Caki2 (cell line): ENCODE results near the gene GPRIN1. TPM values are rescaled to one million over a fixed set of nuclear protein-coding genes. Genes with fewer than 3 reads are reported as not detected.

Source experiments
- DNase-seq: peaks from one replicate; pipeline ENCODE4 v3.0.0-alpha.2; 2015; ENCODE audit warnings: low read depth
- in situ Hi-C: cut with HindIII; loops from 2 replicates; pipeline ENCODE4 v1.10.0; 2016; ENCODE audit warnings: low sequenced_read_pairs, low pct_unique_long_range_greater_than_20kb, mixed read lengths
- total RNA-seq: library from RNA; depleted of rRNA; stranded (reverse); fragments of >200 nt; shearing (Covaris generic); gene quantifications from 2 replicates; pipeline ENCODE4 v1.2.3, GENCODE V29; 2014; ENCODE audit warnings: low replicate concordance

The GPRIN1 gene
- total RNA-seq, 1 experiment from 2014 or later = 36.8 TPM

DNA sequence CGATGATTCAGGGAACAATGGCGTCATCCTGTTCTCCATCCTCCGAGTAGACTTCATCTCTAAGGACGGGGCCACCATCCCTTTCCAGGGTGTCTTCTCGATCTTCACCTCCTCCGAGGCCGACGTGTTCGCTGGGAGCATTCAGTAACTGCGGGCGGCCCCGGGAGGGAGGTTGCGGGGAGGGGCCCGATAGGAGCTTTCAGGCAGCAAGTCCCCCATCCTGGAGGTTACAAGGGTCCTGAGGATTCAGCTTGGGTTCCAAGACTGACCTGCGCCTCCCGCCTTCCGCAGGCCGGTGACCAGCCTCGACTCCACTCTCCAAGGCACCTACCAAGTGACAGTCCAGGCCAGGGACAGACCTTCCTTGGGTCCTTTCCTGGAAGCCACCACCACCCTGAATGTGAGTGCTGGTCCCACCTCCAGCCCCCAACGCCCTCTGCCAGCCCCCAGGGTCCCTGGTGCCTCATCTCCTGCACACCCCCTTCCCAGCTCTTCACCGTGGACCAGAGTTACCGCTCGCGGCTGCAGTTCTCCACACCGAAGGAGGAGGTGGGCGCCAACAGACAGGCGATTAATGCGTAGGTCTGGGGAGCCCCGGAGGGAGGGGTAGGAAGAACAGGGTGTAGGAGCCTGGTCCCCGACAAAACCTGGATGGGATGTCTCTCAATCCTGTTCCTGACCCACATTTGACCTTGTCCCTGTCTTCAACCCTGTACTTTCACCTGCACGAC lies 20.8 kb downstream of the GPRIN1 start:
- no peak for DNase-seq
- in situ Hi-C loops = no loop called here

DNA sequence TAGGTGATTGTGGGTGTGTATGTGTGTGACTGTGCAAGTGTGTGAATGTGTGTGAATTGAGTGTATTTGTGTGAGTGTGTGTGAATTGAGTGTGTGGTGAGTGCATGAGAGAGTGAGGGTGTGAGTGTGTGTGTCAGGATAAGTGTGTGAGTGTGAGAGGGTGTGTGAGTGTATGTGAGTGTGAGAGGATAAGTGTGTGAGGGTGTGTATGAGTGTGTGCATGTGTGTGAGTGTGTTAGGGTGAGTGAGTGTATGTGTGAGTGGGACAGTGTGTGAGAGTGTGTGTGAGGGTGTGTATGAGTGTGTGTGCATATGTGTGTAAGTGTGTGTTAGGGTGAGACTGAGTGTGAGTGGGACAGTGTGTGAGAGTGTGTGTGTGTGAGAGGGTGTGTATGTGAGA lies 21.7 kb downstream of the GPRIN1 start:
- in situ Hi-C loops = no loop called here
- DNase-seq = no peak

DNA sequence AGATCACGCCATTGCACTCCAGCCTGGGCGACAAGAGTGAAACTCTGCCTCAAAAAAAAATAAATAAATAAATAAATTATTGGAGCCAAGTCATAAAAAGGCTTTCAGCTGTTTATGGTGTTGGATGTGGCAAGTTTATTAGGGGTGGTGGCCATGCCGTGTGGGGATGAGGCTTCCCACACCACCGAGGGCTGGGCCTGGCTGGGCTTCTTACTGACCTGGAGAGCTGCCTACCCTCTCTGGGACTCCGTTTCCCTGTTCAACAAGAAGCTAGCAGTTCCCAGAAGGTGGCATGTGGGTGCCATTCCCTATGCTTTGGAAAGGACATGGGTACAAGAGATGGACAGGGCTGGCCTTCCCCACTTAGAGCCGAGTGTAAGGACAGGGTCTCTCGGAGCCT lies 22.6 kb downstream of the GPRIN1 start:
- in situ Hi-C loops = no loop called here
- DNase-seq = no peak

DNA sequence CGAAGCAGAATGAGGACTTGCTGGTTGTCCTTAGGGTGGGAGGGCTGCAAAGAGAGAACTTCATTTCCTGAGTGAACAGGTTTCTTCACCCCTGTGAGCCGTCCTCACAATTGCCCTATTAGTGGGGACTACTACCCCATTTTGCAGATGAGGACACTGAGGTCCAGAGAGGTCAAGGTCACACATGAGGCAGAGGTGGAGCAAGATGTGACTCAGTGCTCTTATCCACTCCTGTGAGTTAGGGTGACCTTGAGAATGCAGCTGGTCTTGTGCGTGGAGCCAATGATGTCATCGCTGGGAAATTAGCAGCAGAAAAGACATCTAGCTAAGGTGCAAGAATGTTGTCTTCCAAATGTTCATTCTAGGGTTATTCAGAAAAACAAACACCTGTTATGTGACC lies 26.9 kb downstream of the GPRIN1 start:
- DNase-seq = no peak
- in situ Hi-C loops = no loop called here

DNA sequence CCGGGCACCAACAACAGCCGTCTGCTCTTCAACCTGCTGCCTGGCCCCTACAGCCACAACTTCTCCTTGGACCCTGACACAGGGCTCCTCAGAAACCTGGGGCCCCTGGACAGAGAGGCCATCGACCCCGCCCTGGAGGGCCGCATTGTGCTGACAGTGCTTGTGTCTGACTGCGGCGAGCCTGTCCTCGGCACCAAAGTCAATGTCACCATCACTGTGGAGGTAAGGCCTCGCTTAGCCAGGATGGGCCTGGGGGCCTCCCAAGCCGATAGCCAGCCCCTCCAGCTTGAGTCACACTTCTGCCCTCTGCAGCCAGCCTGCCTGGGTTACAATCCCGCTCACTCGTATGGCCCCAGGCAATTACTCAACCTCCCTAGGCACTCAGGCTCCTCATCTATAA lies 28.6 kb downstream of the GPRIN1 start:
- in situ Hi-C loops = no loop called here
- DNase-seq = no peak

DNA sequence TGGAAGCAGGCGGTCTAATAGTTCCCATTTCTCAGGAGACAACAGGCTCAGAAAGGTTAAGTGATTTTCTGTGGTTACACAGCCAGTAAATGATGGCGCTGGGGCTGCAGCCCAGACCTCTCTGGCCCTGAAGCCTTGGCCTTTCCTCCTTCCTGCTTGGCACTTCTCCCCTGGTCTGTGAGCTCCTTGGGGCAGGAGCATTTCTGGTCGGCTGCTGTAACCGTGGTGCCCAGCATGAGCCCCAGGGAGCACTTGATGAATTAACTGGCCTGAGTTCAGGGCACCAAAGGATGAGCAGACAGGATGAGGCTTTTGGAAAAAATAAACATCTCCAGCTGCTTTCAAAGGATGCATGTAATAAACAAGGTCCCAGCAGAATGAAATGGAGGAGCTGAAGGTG lies 30.6 kb downstream of the GPRIN1 start:
- no peak for DNase-seq
- in situ Hi-C loops = no loop called here

DNA sequence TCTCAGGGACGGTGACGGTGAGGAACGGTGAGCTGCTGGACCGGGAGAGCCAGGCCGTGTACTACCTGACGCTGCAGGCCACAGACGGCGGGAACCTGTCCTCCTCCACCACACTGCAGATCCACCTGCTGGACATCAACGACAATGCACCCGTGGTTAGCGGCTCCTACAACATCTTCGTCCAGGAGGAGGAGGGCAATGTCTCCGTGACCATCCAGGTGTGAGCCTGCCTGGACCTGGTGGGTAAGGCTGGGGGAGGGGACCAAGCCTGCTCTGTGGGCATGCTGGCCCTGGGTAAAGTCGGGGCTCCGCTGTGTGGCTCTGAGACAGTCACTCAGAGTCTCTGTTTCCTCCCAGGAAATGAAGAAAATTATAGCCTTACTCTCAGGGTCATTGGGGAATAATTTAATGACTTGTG lies 31.6 kb downstream of the GPRIN1 start:
- peak; percentile 28 for DNase-seq
- in situ Hi-C loops = no loop called here

DNA sequence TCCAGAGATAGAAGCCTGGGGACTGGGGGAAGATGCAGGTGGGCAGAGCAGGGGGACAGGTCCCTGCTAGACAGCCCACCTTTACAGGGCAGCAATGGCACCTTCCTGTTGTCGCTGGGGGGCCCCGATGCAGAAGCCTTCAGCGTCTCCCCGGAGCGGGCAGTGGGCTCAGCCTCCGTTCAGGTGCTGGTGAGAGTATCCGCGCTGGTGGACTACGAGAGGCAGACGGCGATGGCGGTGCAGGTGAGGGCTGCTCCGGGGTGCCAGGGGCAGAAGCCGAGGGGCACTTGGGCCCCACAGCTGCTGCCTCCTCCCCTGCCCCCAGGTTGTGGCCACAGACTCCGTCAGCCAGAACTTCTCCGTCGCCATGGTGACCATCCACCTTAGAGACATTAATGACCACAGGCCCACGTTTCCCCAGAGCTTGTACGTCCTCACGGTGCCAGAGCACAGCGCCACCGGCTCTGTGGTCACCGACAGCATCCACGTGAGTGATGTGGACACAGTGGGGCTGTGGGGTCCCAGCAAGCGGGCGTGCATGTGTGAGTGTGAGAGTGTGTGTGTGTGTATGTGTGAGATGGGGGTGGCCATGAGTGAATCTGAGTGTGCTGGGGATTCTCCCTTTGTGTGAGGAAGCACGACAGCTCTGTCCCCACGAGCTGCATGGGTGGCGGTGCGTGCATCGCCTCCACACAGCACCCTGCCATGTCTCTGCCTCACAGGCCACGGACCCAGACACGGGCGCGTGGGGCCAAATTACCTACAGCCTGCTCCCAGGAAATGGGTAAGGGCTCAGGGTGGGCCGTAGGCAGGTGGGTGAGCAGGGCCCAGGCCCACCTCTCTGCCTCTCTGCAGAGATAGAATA lies 32.4 kb downstream of the GPRIN1 start:
- in situ Hi-C loops = no loop called here

DNA sequence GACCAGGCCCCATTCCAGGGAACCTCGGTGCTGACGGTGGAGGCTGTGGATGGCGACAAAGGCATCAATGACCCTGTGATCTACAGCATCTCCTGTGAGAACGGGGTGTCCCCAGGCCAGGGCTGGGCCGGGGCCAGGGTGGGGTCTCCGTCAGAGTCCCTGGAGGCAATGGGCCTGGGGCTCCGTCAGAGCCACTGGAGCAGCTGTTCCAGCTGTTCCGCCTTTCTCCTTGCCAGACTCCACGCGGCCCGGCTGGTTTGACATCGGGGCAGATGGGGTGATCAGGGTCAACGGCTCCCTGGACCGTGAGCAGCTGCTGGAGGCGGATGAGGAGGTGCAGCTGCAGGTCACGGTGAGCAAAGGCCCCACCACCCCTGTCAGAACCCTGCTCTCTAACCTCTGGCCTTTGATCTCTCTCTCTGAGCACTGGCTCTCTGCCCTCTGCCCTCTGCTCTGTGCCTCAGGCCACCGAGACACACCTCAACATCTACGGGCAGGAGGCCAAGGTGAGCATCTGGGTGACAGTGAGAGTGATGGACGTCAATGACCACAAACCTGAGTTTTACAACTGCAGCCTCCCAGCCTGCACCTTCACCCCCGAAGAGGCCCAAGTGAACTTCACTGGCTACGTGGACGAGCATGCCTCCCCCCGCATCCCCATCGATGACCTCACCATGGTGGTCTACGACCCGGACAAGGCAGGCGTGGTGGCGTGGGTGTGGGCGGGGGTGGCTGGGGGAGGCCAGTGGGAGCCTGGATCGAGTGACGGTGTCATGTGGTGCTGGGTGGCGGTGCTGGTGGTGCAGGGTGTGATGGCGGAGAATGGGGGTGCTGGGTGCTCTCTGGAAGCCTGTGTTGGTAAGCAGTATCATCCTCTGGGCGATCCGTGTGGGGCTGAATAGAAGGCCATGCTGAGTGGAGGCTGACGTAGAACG lies 34.2 kb downstream of the GPRIN1 start:
- in situ Hi-C loops = no loop called here
- no peak for DNase-seq

More for the DNA sequence above, 32.4 kb downstream of the GPRIN1 start:
- DNase-seq = no peak

DNA sequence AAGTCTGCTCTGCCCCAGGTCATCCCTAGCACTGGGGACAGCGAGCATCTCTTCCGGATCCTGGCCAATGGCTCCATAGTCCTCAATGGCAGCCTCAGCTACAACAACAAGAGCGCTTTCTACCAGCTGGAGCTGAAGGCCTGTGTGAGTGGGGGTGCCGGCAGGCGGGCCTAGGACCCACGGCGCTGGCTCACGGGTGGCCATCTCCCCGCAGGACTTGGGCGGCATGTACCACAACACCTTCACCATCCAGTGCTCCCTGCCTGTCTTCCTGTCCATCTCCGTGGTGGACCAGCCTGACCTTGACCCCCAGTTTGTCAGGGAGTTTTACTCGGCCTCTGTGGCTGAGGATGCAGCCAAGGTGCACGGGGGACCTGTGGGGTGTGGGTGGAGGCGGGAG lies 34.9 kb downstream of the GPRIN1 start:
- DNase-seq = no peak
- in situ Hi-C loops = no loop called here

DNA sequence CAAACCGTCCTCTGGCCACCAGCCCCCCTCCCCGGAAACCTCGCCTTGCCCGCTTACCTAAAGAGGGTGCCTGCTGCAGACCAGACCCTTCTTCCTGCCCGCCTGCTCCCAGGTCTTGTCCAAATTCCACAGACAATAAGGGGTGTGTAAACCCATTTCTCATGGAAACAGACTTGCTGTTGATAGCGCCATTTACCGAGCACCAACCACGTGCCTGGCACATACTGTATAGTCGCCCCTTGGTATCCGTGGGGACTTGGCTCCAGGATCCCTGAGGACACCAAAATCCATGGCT lies 35.7 kb downstream of the GPRIN1 start:
- no peak for DNase-seq
- in situ Hi-C loops = no loop called here

DNA sequence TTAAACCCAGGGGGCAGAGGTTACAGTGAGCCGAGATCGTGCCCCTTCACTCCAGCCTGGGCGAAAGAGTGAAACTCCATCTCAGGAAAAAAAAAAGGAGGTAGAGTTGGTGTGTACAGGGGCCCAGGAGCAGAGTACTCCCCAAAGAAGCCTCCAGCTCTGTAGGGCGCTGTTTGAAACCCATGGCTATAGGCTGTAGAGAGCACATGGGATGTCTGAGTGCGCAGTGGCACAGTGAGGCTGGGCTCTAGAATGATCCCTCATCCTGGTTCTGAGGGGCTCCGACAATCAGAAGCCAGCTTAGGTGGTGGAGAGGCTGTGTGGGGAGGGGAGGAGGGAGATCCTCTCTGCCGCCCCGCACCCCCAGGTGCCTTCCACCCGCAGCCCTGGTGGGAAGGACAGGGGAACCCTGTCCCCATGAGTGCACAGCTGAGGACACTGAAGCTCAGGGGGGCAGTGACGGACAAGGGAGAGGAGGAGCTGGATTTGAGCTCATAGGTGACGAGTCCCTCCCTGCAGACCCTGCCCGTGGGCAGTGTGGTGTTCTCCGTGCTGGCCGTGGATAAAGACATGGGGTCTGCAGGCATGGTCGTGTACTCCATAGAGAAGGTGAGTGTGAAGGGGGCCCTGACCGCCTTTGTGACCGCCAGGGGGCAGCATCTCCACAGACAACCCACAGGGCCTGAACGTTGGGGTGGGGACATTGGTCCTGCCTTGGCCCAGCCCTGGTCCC lies 36.2 kb downstream of the GPRIN1 start:
- peak; percentile 43 for DNase-seq
- in situ Hi-C loops = no loop called here

DNA sequence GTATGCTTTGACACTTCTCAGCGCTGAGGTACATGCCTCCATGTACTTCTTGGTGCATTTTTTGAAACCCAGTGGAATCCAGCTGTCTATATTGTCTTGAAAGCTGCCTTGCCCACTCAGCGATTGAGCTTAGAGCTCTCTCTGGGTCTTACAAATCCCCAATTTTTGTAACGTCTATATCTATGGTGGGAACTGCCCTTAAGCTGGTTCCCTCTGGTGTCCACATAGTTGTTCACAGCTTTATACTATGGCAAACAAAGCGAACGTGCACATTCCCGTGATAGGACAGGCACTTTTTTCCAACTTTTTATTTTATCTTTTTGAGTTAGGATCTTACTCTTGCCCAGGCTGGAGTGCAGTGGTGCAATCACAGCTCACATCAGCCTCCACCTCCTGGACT lies 39.9 kb downstream of the GPRIN1 start:
- in situ Hi-C loops = no loop called here
- DNase-seq = no peak

DNA sequence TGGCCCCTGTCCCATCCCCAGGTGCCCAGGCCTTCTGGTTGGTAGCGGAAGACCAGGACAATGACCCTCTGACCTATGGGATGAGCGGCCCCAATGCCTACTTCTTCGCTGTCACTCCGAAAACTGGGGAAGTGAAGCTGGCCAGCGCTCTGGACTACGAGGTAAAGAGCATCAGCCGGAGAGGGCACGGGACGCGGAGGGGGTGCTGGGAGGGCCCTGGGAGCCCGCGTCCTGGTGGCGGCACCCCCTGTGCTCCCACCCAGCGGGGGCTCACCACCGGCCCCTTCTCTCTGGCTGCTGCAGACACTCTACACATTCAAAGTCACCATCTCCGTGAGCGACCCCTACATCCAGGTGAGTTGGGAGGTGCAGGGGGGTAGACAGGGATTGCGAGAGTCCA lies 41.3 kb downstream of the GPRIN1 start:
- in situ Hi-C loops = no loop called here

DNA sequence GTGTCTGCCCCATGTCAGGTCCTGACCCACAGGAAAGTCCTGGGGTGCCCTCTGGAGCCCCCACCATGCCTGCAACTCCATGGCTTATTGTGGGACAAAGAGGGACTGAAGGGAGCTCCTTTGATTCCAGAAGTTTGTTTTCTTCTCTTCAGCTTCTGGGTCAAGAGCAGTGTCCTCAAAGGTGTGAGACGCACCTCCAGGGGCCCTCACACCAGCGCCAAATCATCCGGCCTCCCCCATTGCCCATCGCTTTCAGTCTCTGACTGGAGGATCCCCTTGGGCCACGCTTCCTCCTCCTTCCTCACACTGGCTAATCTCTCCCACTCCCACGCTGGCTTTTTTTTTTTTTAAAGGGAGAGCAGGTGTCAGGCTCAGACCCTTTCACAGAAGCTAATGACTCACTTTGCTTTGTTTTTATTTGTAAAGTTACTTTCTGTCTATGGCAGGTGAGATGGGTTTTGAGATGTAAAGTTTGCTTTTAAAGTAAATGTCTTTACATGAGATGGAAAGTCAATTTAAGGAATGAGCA lies 44.1 kb downstream of the GPRIN1 start:
- in situ Hi-C loops = no loop called here
- no peak for DNase-seq

More for the DNA sequence above, 41.3 kb downstream of the GPRIN1 start:
- no peak for DNase-seq

DNA sequence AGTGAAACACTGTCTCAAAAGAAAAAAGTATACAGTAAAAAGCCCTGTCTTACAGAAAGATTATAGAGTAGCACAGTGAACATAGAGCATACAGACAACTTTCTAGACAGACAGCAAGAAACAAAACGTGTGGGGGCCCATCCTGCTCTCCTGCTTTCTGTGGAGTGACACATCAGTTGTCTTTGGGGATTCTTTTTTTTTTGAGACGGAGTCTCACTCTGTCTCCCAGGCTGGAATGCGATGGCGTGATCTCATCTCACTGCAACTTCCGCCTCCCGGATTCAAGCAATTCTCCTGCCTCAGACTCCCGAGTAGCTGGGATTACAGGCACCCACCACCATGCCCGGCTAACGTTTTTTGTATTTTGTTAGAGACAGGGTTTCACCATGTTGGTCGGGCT lies 46.0 kb downstream of the GPRIN1 start:
- in situ Hi-C loops = no loop called here
- DNase-seq = no peak

DNA sequence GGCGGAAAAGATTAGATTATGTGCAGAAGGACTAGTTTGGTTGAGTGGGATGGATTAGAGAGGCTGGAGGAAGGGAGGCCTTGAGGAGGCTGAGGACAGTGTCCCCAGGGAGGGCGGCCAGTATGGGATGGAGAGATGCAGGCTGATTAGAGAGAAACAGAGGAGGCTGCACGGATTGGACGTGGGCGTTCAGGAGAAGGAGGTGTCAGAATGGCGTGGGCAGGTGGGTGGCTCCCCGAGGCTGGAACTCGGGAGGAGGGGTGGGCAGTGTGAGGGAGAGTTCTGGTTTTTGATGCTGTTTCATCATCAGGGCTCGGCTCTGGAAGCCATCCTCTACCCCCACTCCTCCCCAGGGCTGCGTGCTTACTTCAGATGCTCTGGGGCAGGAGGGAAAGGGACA lies 47.8 kb downstream of the GPRIN1 start:
- no peak for DNase-seq
- in situ Hi-C loops = no loop called here

DNA sequence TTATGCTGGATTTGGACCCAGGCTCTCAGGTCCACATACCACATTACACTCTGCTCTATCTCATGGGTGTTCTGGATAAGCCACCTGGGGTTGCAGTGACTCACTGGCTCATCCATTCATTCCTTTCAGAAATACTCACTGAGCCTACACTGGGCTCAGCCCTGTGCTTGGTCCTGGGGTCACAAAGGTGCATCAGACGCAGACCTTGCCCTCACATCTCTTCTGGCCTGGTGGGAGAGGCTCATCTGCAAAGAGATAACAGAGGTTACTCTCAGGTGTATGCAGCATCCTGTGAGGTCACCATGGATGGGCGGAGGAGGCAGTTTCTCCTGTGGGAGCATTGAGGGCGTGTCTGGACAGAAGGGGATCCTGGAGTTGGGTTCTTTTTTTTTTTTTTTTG lies 48.7 kb downstream of the GPRIN1 start:
- DNase-seq = no peak
- in situ Hi-C loops = no loop called here
